ENCODE measurements around the gene DAZAP2. TPM values are rescaled to one million over a fixed set of nuclear protein-coding genes. Genes with fewer than 3 reads are reported as not detected.

The DAZAP2 gene
- total RNA-seq, 1 donor from 2014 or later, result 106 TPM

DNA sequence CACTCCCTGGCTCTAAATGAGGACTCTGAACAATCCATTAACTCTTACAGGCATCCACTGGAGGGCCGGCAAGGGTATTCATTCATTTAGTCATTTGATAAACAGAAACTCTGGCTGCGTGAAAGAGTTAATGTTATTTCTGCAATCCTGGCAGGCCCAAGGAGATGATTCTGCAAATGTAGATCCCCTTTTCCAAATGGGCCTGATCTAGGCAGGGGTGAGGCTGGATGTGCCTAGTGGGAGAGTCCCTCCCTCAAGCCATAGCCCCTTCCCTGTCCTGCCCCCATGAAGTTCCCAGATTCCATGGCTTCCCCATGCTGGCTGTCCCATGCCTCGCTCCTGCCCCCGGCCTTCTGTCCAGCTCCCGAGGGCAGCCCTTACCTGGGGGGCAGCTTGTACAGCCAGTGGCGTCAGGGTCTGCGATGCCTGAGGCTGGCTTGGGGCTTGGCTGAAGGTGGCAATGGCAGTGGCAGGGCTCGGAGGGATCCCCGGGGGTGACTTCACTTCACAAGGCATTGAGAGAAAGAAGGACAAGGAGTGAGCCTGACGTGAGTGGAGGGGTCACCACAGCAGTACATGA is 39.2 kb upstream of the DAZAP2 start:
- Mint-ChIP-seq H3K9me3 (ENCODE audit: low read depth) (no peaks in the 10 kb centered on the region), H3K27me3 (no peaks in the 10 kb centered on the region), H3K27ac (no peak overlapping the region), H3K36me3 (ENCODE audit: insufficient read depth) (no peaks in the 10 kb centered on the region), H3K4me1 (ENCODE audit: low read depth) (peaks cover 6% of the 10 kb centered on the region), H3K4me3 (ENCODE audit: low read depth) (no peak overlapping the region)
- TF ChIP-seq CTCF (IDR thresholded peaks at IDR 0.05; ENCODE audit: unreplicated experiment), result no peak
- DNase-seq (ENCODE audit: low spot score, unreplicated experiment), result no peak

DNA sequence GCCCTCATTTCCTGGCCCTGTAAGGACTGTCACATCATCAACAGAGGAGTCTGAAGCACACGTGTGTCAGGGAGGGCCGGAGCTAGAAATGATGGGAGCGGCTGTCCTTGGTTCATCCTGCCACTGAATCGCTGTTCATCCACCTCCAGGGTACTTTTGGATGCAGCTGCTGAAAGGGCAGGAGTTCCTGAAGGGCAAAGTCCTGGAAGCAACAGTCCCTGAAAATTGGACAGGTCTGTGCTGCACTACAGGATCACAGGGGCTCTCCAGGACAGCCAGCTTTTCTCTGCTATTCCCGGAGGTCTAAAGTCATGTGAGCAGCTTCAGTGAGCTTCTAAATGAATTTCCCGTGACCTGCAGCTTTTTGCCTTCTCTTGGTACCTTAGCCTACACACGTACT is 38.5 kb upstream of the DAZAP2 start:
- no peaks in the 10 kb centered on the region for H3K36me3 Mint-ChIP-seq (ENCODE audit: insufficient read depth)
- no peak overlapping the region for H3K4me3 Mint-ChIP-seq (ENCODE audit: low read depth)
- peaks cover 6% of the 10 kb centered on the region for H3K4me1 Mint-ChIP-seq (ENCODE audit: low read depth)
- H3K27me3 Mint-ChIP-seq, result no peaks in the 10 kb centered on the region
- H3K9me3 Mint-ChIP-seq (ENCODE audit: low read depth), result no peaks in the 10 kb centered on the region
- TF ChIP-seq CTCF (IDR thresholded peaks at IDR 0.05; ENCODE audit: unreplicated experiment), result no peak
- no peak for DNase-seq (ENCODE audit: low spot score, unreplicated experiment)
- H3K27ac Mint-ChIP-seq, result no peak overlapping the region

- Mint-ChIP-seq H3K27me3 (no peaks in the 10 kb centered on the region), H3K9me3 (ENCODE audit: low read depth) (no peaks in the 10 kb centered on the region), H3K36me3 (ENCODE audit: insufficient read depth) (no peaks in the 10 kb centered on the region), H3K4me3 (ENCODE audit: low read depth) (no peak overlapping the region), H3K27ac (no peak overlapping the region), H3K4me1 (ENCODE audit: low read depth) (peaks cover 6% of the 10 kb centered on the region)
- TF ChIP-seq CTCF (IDR thresholded peaks at IDR 0.05; ENCODE audit: unreplicated experiment), result no peak
- no peak for DNase-seq (ENCODE audit: low spot score, unreplicated experiment)
Measured at GRCh38 chr12:51200806-51201205, 37.8 kb upstream of the DAZAP2 start.

GRCh38 chr12:51202718-51203117 is 35.9 kb upstream of the DAZAP2 start:
- H3K36me3 Mint-ChIP-seq (ENCODE audit: insufficient read depth), result no peaks in the 10 kb centered on the region
- no peaks in the 10 kb centered on the region for H3K27me3 Mint-ChIP-seq
- no peak overlapping the region for H3K27ac Mint-ChIP-seq
- no peak for TF ChIP-seq CTCF (IDR thresholded peaks at IDR 0.05; ENCODE audit: unreplicated experiment)
- no peak for DNase-seq (ENCODE audit: low spot score, unreplicated experiment)
- peaks cover 6% of the 10 kb centered on the region for H3K4me1 Mint-ChIP-seq (ENCODE audit: low read depth)
- no peak overlapping the region for H3K4me3 Mint-ChIP-seq (ENCODE audit: low read depth)
- H3K9me3 Mint-ChIP-seq (ENCODE audit: low read depth), result no peaks in the 10 kb centered on the region

- Mint-ChIP-seq H3K4me3 (ENCODE audit: low read depth) (no peak overlapping the region), H3K36me3 (ENCODE audit: insufficient read depth) (no peaks in the 10 kb centered on the region), H3K27me3 (no peaks in the 10 kb centered on the region), H3K9me3 (ENCODE audit: low read depth) (no peaks in the 10 kb centered on the region), H3K27ac (no peak overlapping the region), H3K4me1 (ENCODE audit: low read depth) (no peaks in the 10 kb centered on the region)
- DNase-seq (ENCODE audit: low spot score, unreplicated experiment), result no peak
- no peak for TF ChIP-seq CTCF (IDR thresholded peaks at IDR 0.05; ENCODE audit: unreplicated experiment)
Measured at GRCh38 chr12:51205350-51205749, 33.3 kb upstream of the DAZAP2 start.

All from progenitor cell of endocrine pancreas (in vitro differentiated cells).